Natural killer cell (primary cell): ENCODE results near the gene UBE2G2. TPM values are rescaled to one million over a fixed set of nuclear protein-coding genes. Genes with fewer than 3 reads are reported as not detected.

ENCODE experiments used
- ATAC-seq, 3 donors: fragments of 150-1000 bp in 2 of 3; fragments of 200-7000 bp in 1 of 3; cut with Tn5 transposase; 1 replicate in 1 of 3; 2 replicates in 2 of 3; pipeline ENCODE4 v1.10.0; 2021; ENCODE audit warnings: mild to moderate bottlenecking in 2 of 3, moderate library complexity in 2 of 3
- DNase-seq, 2 donors: peaks; one replicate each; pipeline versions ENCODE4 v3.0.0 to v3.0.0-alpha.2; 2013 to 2021; ENCODE audit warnings: mixed read lengths in 1 of 2
- H3K27ac ChIP-seq: one replicate; pipeline ENCODE4 v1.5.1; 2013; ENCODE audit warnings: mild to moderate bottlenecking, low read length
- H3K27me3 ChIP-seq: one replicate; pipeline ENCODE4 v1.6.1; 2013; ENCODE audit warnings: low read length; ENCODE audit not compliant: control insufficient read depth, insufficient read depth
- H3K36me3 ChIP-seq: one replicate; pipeline ENCODE4 v1.6.1; 2013; ENCODE audit warnings: low read length; ENCODE audit not compliant: control insufficient read depth, insufficient read depth
- H3K4me1 ChIP-seq: one replicate; pipeline ENCODE4 v1.6.1; 2013; ENCODE audit warnings: low read length; ENCODE audit not compliant: control insufficient read depth, insufficient read depth
- H3K4me3 ChIP-seq: one replicate; pipeline ENCODE4 v1.5.1; 2013; ENCODE audit warnings: low read length
- H3K9me3 ChIP-seq: one replicate; pipeline ENCODE4 v1.6.1; 2013; ENCODE audit warnings: low read length; ENCODE audit not compliant: control insufficient read depth, insufficient read depth
- H3K27ac Mint-ChIP-seq, 2 donors: one replicate each; pipeline ENCODE4 v1.8.0; 2022; ENCODE audit warnings: mild to moderate bottlenecking in 2 of 2, mixed read lengths in 2 of 2, moderate library complexity in 1 of 2
- H3K27me3 Mint-ChIP-seq, 2 donors: one replicate each; pipeline ENCODE4 v1.8.0; 2022; ENCODE audit warnings: low read depth in 2 of 2, mixed read lengths in 2 of 2
- H3K36me3 Mint-ChIP-seq: one replicate; pipeline ENCODE4 v1.8.0; 2022; ENCODE audit warnings: mixed read lengths
- H3K4me1 Mint-ChIP-seq, 2 donors: one replicate each; pipeline ENCODE4 v1.8.0; 2022; ENCODE audit warnings: mixed read lengths in 2 of 2
- H3K4me3 Mint-ChIP-seq: one replicate; pipeline ENCODE4 v1.8.0; 2022; ENCODE audit warnings: mild to moderate bottlenecking, moderate library complexity, mixed read lengths
- H3K9me3 Mint-ChIP-seq, 2 donors: one replicate each; pipeline ENCODE4 v1.8.0; 2022; ENCODE audit warnings: mixed read lengths in 2 of 2
- WGBS: methylation state at CpG from one replicate; pipeline ENCODE4 v1.1.7; 2013; ENCODE audit warnings: missing lambda C conversion rate; ENCODE audit not compliant: insufficient coverage; 5-methylcytosine and 5-hydroxymethylcytosine counted together
- intact Hi-C: fragments of 100-400 bp; cut with micrococcal nuclease; formaldehyde crosslinking; loops from one replicate; pipeline ENCODE4 v1.14.2; 2022
- total RNA-seq, 4 donors: library from RNA; stranded (reverse); fragments of 120-200 nt in 1 of 4; gene quantifications; one replicate each; pipeline versions ENCODE4 v1.2.3 to v1.2.4, GENCODE V29; 2013 to 2022
- TF ChIP-seq, protein P1 (sequence below): fragments of 200-600 bp; IDR thresholded peaks from one replicate; pipeline ENCODE4 v1.8.0; 2022; ENCODE audit warnings: antibody characterized with exemption

UBE2G2 gene
- total RNA-seq, 3 donors from 2014 or later (not counting 1 experiment from before 2014, with no cell fraction given), result 89.1 to 109 (median 107) TPM

GRCh38 chr21:44800971-44801467 lies 601 bp downstream of the UBE2G2 start:
- no peaks in the 10 kb centered on the region for H3K27me3 Mint-ChIP-seq
- intact Hi-C loops, result loop anchor here (1.0 to 5.0 kb wide), 3 partner anchors 74 to 131 kb away; no protein-coding TSS in a partner anchor
- peak overlapping the region; percentile 94 for H3K4me3 Mint-ChIP-seq
- Histone ChIP-seq H3K4me1 (peaks cover 20% of the 10 kb centered on the region), H3K27me3 (no peaks in the 10 kb centered on the region), H3K27ac (no peak overlapping the region), H3K4me3 (peak overlapping the region; percentile 90), H3K36me3 (peaks cover 8% of the 10 kb centered on the region), H3K9me3 (no peaks in the 10 kb centered on the region)
- H3K4me1 Mint-ChIP-seq, result peaks cover 42 to 43% of the 10 kb centered on the region in 2 donors
- 11% methylated on average over 17 of the region's 17 CpGs for WGBS
- peaks cover 6% of the 10 kb centered on the region for H3K36me3 Mint-ChIP-seq
- DNase-seq (peak in 1 of 2 donors; percentile 72), ATAC-seq (peak; percentile 36 to 59 (median 48))
- H3K9me3 Mint-ChIP-seq, result no peaks in the 10 kb centered on the region
- H3K27ac Mint-ChIP-seq, result peak overlapping the region; percentile 79 to 85
- TF ChIP-seq, protein P1, sequence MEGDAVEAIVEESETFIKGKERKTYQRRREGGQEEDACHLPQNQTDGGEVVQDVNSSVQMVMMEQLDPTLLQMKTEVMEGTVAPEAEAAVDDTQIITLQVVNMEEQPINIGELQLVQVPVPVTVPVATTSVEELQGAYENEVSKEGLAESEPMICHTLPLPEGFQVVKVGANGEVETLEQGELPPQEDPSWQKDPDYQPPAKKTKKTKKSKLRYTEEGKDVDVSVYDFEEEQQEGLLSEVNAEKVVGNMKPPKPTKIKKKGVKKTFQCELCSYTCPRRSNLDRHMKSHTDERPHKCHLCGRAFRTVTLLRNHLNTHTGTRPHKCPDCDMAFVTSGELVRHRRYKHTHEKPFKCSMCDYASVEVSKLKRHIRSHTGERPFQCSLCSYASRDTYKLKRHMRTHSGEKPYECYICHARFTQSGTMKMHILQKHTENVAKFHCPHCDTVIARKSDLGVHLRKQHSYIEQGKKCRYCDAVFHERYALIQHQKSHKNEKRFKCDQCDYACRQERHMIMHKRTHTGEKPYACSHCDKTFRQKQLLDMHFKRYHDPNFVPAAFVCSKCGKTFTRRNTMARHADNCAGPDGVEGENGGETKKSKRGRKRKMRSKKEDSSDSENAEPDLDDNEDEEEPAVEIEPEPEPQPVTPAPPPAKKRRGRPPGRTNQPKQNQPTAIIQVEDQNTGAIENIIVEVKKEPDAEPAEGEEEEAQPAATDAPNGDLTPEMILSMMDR, result peak; percentile 23

- H3K9me3 Mint-ChIP-seq, result no peaks in the 10 kb centered on the region
- Histone ChIP-seq H3K27me3 (no peaks in the 10 kb centered on the region), H3K27ac (no peak overlapping the region), H3K9me3 (no peaks in the 10 kb centered on the region), H3K4me1 (peaks cover 20% of the 10 kb centered on the region), H3K4me3 (no peak overlapping the region), H3K36me3 (peaks cover 5% of the 10 kb centered on the region)
- 75% methylated on average over 11 of the region's 12 CpGs for WGBS
- H3K4me1 Mint-ChIP-seq, result peaks cover 42 to 49% of the 10 kb centered on the region in 2 donors
- H3K36me3 Mint-ChIP-seq, result peaks cover 4% of the 10 kb centered on the region
- intact Hi-C loops, result loop anchor here (5.0 kb wide), 1 partner anchor 112 kb away; no protein-coding TSS in a partner anchor
- DNase-seq (peak in 1 of 2 donors; percentile 32), ATAC-seq (no peak)
- H3K27me3 Mint-ChIP-seq, result no peaks in the 10 kb centered on the region
- TF ChIP-seq, protein P1, result no peak
- peak overlapping the region; percentile 94 for H3K4me3 Mint-ChIP-seq
- peak overlapping the region; percentile 10 to 12 for H3K27ac Mint-ChIP-seq
Measured at GRCh38 chr21:44800103-44800502, 1.5 kb downstream of the UBE2G2 start.

DNA sequence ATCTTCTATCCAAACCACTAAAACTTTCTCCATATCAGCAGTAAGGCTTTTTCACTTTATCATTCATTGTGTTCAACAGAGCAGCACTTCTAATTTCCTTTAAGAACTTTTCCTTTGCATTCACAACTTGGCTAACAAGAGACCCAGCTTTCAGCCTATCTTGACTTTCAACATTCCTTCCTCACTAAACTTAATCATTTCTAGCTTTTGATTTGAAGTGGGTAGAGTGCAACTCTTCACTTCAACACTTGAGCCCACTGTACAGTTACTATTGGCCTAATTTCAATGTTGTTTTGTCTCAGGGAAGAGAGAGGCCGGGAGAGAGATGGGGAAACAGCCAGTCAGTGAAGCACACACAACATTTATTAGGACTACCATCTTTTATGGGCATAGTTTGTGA lies 2.0 kb downstream of the UBE2G2 start:
- DNase-seq (no peak), ATAC-seq (no peak)
- H3K27me3 Mint-ChIP-seq, result no peaks in the 10 kb centered on the region
- H3K27ac Mint-ChIP-seq, result peak overlapping the region; percentile 10 to 12
- Histone ChIP-seq H3K36me3 (peaks cover 3% of the 10 kb centered on the region), H3K4me3 (no peak overlapping the region), H3K4me1 (peaks cover 20% of the 10 kb centered on the region), H3K27ac (no peak overlapping the region), H3K9me3 (no peaks in the 10 kb centered on the region), H3K27me3 (no peaks in the 10 kb centered on the region)
- intact Hi-C loops, result loop anchor here (5.0 kb wide), 1 partner anchor 113 kb away; no protein-coding TSS in a partner anchor
- TF ChIP-seq, protein P1, result no peak
- H3K4me3 Mint-ChIP-seq, result peak overlapping the region; percentile 29
- H3K9me3 Mint-ChIP-seq, result no peaks in the 10 kb centered on the region
- no peaks in the 10 kb centered on the region for H3K36me3 Mint-ChIP-seq
- 71% methylated on average over 1 of the region's 1 CpG for WGBS
- peaks cover 42 to 49% of the 10 kb centered on the region in 2 donors for H3K4me1 Mint-ChIP-seq

GRCh38 chr21:44797775-44798174 lies 3.8 kb downstream of the UBE2G2 start:
- H3K4me3 Mint-ChIP-seq, result no peak overlapping the region
- Histone ChIP-seq H3K36me3 (peaks cover 3% of the 10 kb centered on the region), H3K9me3 (no peaks in the 10 kb centered on the region), H3K27me3 (no peaks in the 10 kb centered on the region), H3K4me1 (peaks cover 23% of the 10 kb centered on the region), H3K27ac (no peak overlapping the region), H3K4me3 (no peak overlapping the region)
- H3K4me1 Mint-ChIP-seq, result peaks cover 46 to 51% of the 10 kb centered on the region in 2 donors
- H3K27ac Mint-ChIP-seq, result no peak overlapping the region
- 100% methylated on average over 2 of the region's 2 CpGs for WGBS
- no peaks in the 10 kb centered on the region for H3K27me3 Mint-ChIP-seq
- TF ChIP-seq, protein P1, result no peak
- DNase-seq, result no peak
- intact Hi-C loops, result no loop called here
- H3K36me3 Mint-ChIP-seq, result no peaks in the 10 kb centered on the region
- no peak for ATAC-seq
- H3K9me3 Mint-ChIP-seq, result no peaks in the 10 kb centered on the region
